Tibial nerve (tissue), 4 donors: ENCODE data around the gene ITGB7.

ENCODE experiments used
- CTCF ChIP-seq, 5 experiments: fragments of 200-600 bp in 3 of 5; fragments of 450-650 bp in 2 of 5; sonication (generic) in 3 of 5; IDR thresholded peaks; one replicate each; pipeline ENCODE4 v1.5.1; 2016 to 2019; ENCODE audit warnings: antibody characterized with exemption in 5 of 5, mild to moderate bottlenecking in 3 of 5, moderate library complexity in 2 of 5
- EP300 ChIP-seq, 2 donors: sonication (generic); formaldehyde crosslinking; IDR thresholded peaks; one replicate each; pipeline ENCODE4 v1.6.1; 2017; ENCODE audit warnings: antibody characterized with exemption in 2 of 2, mild to moderate bottlenecking in 1 of 2
- POLR2A ChIP-seq, 2 donors: fragments of 450-650 bp; IDR thresholded peaks; one replicate each; pipeline ENCODE4 v1.6.1; 2017; ENCODE audit warnings: antibody characterized with exemption in 2 of 2, mild to moderate bottlenecking in 2 of 2, moderate library complexity in 2 of 2

GRCh38 chr12:53151039-53151438 is 56.0 kb downstream of the ITGB7 start:
- TF ChIP-seq POLR2A (IDR thresholded peaks at IDR 0.05): no peak
- TF ChIP-seq CTCF (IDR thresholded peaks at IDR 0.05): no peak
- no peak for TF ChIP-seq EP300 (IDR thresholded peaks at IDR 0.05)
